Naive B cell (primary cell): ENCODE measurements around the gene FAM131B. TPM values are rescaled to one million over a fixed set of nuclear protein-coding genes. Genes with fewer than 3 reads are reported as not detected.

Experiments used
- ATAC-seq, 2 donors: fragments of 150-1000 bp; cut with Tn5 transposase; 2 replicates each; pipeline ENCODE4 v1.10.0; 2021; ENCODE audit warnings: low read depth in 2 of 2, mild to moderate bottlenecking in 2 of 2, moderate library complexity in 2 of 2
- DNase-seq: peaks from one replicate; pipeline ENCODE4 v3.0.0; 2022
- H3K27ac Mint-ChIP-seq, 6 donors: one replicate each; pipeline ENCODE4 v1.8.0; 2020 to 2022; ENCODE audit warnings: mild to moderate bottlenecking in 6 of 6, mixed read lengths in 6 of 6, moderate library complexity in 5 of 6, inconsistent platforms in 2 of 6
- H3K27me3 Mint-ChIP-seq, 3 donors: one replicate each; pipeline ENCODE4 v1.8.0; 2021 to 2022; ENCODE audit warnings: mixed read lengths in 3 of 3, mild to moderate bottlenecking in 1 of 3
- H3K36me3 Mint-ChIP-seq, 2 donors: one replicate each; pipeline ENCODE4 v1.8.0; 2020 to 2022; ENCODE audit warnings: mixed read lengths in 2 of 2, inconsistent platforms in 1 of 2, mild to moderate bottlenecking in 1 of 2
- H3K4me1 Mint-ChIP-seq, 3 donors: one replicate each; pipeline ENCODE4 v1.8.0; 2020 to 2022; ENCODE audit warnings: mixed read lengths in 3 of 3, inconsistent platforms in 1 of 3, mild to moderate bottlenecking in 1 of 3, moderate library complexity in 1 of 3
- H3K4me3 Mint-ChIP-seq, 8 donors: one replicate each; pipeline ENCODE4 v1.8.0; 2020 to 2022; ENCODE audit warnings: mild to moderate bottlenecking in 8 of 8, mixed read lengths in 8 of 8, moderate library complexity in 8 of 8, inconsistent platforms in 2 of 8
- H3K9me3 Mint-ChIP-seq, 7 donors: one replicate each; pipeline ENCODE4 v1.8.0; 2020 to 2022; ENCODE audit warnings: mixed read lengths in 7 of 7, mild to moderate bottlenecking in 5 of 7, inconsistent platforms in 2 of 7, moderate library complexity in 1 of 7
- polyA plus RNA-seq, 6 donors: library from polyadenylated mRNA; unstranded; fragments of 300-500 nt; fragmentation: Illumina TruSeq; gene quantifications; one replicate each; pipeline ENCODE4 v1.2.3, GENCODE V29; 2021; ENCODE audit warnings: low read depth in 6 of 6

Gene FAM131B
- polyA plus RNA-seq, 6 donors from 2014 or later, result not detected

GRCh38 chr7:143391462-143392404 is 29.2 kb upstream of the FAM131B start:
- Mint-ChIP-seq H3K9me3 (no peaks in the 10 kb centered on the region), H3K27ac (no peak overlapping the region), H3K27me3 (peaks cover 0 to 8% (median 0%) of the 10 kb centered on the region in 3 donors), H3K36me3 (peaks cover 0 to 4% of the 10 kb centered on the region in 2 donors), H3K4me1 (peaks cover 0 to 6% (median 4%) of the 10 kb centered on the region in 3 donors), H3K4me3 (no peak overlapping the region)
- DNase-seq, result no peak
- no peak for ATAC-seq

GRCh38 chr7:143390773-143391317 is 28.3 kb upstream of the FAM131B start:
- H3K27ac Mint-ChIP-seq, result no peak overlapping the region
- H3K36me3 Mint-ChIP-seq, result peaks cover 0 to 4% of the 10 kb centered on the region in 2 donors
- no peak for DNase-seq
- H3K4me3 Mint-ChIP-seq, result no peak overlapping the region
- ATAC-seq, result no peak
- peaks cover 0 to 6% (median 4%) of the 10 kb centered on the region in 3 donors for H3K4me1 Mint-ChIP-seq
- H3K27me3 Mint-ChIP-seq, result peaks cover 0 to 8% (median 0%) of the 10 kb centered on the region in 3 donors
- no peaks in the 10 kb centered on the region for H3K9me3 Mint-ChIP-seq

GRCh38 chr7:143390104-143390772 is 27.7 kb upstream of the FAM131B start:
- Mint-ChIP-seq H3K36me3 (peaks cover 0 to 4% of the 10 kb centered on the region in 2 donors), H3K27me3 (peaks cover 0 to 5% (median 0%) of the 10 kb centered on the region in 3 donors), H3K9me3 (no peaks in the 10 kb centered on the region), H3K4me3 (no peak overlapping the region), H3K27ac (peak overlapping the region in 1 of 6 donors; percentile 38), H3K4me1 (peaks cover 0 to 4% (median 3%) of the 10 kb centered on the region in 3 donors)
- DNase-seq (no peak), ATAC-seq (no peak)

GRCh38 chr7:143389316-143390103 is 27.0 kb upstream of the FAM131B start:
- Mint-ChIP-seq H3K4me3 (no peak overlapping the region), H3K9me3 (no peaks in the 10 kb centered on the region), H3K4me1 (no peaks in the 10 kb centered on the region), H3K27me3 (no peaks in the 10 kb centered on the region), H3K36me3 (peaks cover 0 to 4% of the 10 kb centered on the region in 2 donors), H3K27ac (peak overlapping the region in 1 of 6 donors; percentile 44)
- ATAC-seq (no peak), DNase-seq (no peak)

GRCh38 chr7:143388491-143389101 is 26.1 kb upstream of the FAM131B start:
- no peak for DNase-seq
- Mint-ChIP-seq H3K27ac (no peak overlapping the region), H3K9me3 (no peaks in the 10 kb centered on the region)

GRCh38 chr7:143388051-143388450 is 25.5 kb upstream of the FAM131B start:
- H3K36me3 Mint-ChIP-seq, result peaks cover 0 to 4% of the 10 kb centered on the region in 2 donors
- DNase-seq (no peak), ATAC-seq (no peak)
- no peak overlapping the region for H3K27ac Mint-ChIP-seq
- H3K9me3 Mint-ChIP-seq, result no peaks in the 10 kb centered on the region
- peaks cover 0 to 3% (median 0%) of the 10 kb centered on the region in 3 donors for H3K4me1 Mint-ChIP-seq
- H3K4me3 Mint-ChIP-seq, result peak overlapping the region in 1 of 8 donors; percentile 60
- H3K27me3 Mint-ChIP-seq, result no peaks in the 10 kb centered on the region

More at GRCh38 chr7:143388491-143389101, 26.1 kb upstream of the FAM131B start:
- no peaks in the 10 kb centered on the region for H3K27me3 Mint-ChIP-seq
- ATAC-seq, result no peak
- no peaks in the 10 kb centered on the region for H3K4me1 Mint-ChIP-seq
- H3K36me3 Mint-ChIP-seq, result peaks cover 0 to 4% of the 10 kb centered on the region in 2 donors
- peak overlapping the region in 1 of 8 donors; percentile 60 for H3K4me3 Mint-ChIP-seq

GRCh38 chr7:143387156-143387975 is 24.9 kb upstream of the FAM131B start:
- ATAC-seq (no peak), DNase-seq (no peak)
- Mint-ChIP-seq H3K9me3 (no peaks in the 10 kb centered on the region), H3K27ac (no peak overlapping the region), H3K36me3 (peaks cover 0 to 4% of the 10 kb centered on the region in 2 donors), H3K4me1 (peaks cover 0 to 6% (median 0%) of the 10 kb centered on the region in 3 donors), H3K4me3 (no peak overlapping the region), H3K27me3 (no peaks in the 10 kb centered on the region)

- peaks cover 0 to 4% of the 10 kb centered on the region in 2 donors for H3K36me3 Mint-ChIP-seq
- H3K27ac Mint-ChIP-seq, result no peak overlapping the region
- no peak overlapping the region for H3K4me3 Mint-ChIP-seq
- ATAC-seq (peak; percentile 26 to 51), DNase-seq (no peak)
- H3K9me3 Mint-ChIP-seq, result no peaks in the 10 kb centered on the region
- H3K4me1 Mint-ChIP-seq, result peaks cover 0 to 6% (median 0%) of the 10 kb centered on the region in 3 donors
- no peaks in the 10 kb centered on the region for H3K27me3 Mint-ChIP-seq
Observed at GRCh38 chr7:143385891-143386781, 23.6 kb upstream of the FAM131B start.

GRCh38 chr7:143384661-143385631 is 22.4 kb upstream of the FAM131B start:
- Mint-ChIP-seq H3K36me3 (peaks cover 0 to 2% of the 10 kb centered on the region in 2 donors), H3K9me3 (no peaks in the 10 kb centered on the region), H3K4me3 (no peak overlapping the region), H3K27ac (no peak overlapping the region), H3K4me1 (peaks cover 1 to 7% (median 2%) of the 10 kb centered on the region in 3 donors), H3K27me3 (no peaks in the 10 kb centered on the region)
- ATAC-seq, result no peak
- no peak for DNase-seq

GRCh38 chr7:143384148-143384547 is 21.6 kb upstream of the FAM131B start:
- Mint-ChIP-seq H3K27me3 (no peaks in the 10 kb centered on the region), H3K36me3 (no peaks in the 10 kb centered on the region), H3K27ac (no peak overlapping the region), H3K4me1 (peaks cover 9 to 15% (median 10%) of the 10 kb centered on the region in 3 donors), H3K4me3 (no peak overlapping the region), H3K9me3 (no peaks in the 10 kb centered on the region)
- ATAC-seq (no peak), DNase-seq (no peak)
